T-helper 1 cell (primary cell): Measurements from ENCODE around the gene HYDIN.

Source experiments
- DNase-seq, 5 donors: peaks; one replicate each; pipeline ENCODE4 v3.0.0-alpha.2; 2012 to 2020

The HYDIN gene

DNA sequence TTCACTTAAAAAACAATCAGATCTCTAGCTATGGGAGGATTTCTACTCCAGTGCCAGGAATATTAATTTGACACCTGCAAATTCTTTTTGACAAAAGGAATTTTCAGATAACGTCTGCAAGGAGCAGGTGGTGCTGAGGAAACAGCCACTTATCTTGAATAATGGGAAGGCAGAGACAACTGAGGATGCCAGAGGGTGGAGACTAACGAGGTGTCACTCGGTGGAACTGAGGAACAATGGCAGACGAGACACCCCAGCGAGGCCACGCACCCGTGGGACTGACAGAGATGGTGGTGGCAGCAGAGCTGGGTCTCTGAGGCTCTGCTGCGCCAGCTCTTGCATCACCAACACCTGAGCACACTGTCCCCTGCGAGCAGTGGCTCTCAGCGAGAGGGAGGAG is 471.7 kb downstream of the HYDIN start:
- no peak for DNase-seq
